H1 (cell line): ENCODE measurements around the gene COL9A2. TPM values are rescaled to one million over a fixed set of nuclear protein-coding genes. Genes with fewer than 3 reads are reported as not detected.

Experiments
- TAF7 ChIP-seq: optimal IDR thresholded peaks from 2 replicates; pipeline ENCODE3; 2011; ENCODE audit warnings: low read depth, mild to moderate bottlenecking, inconsistent platforms, low read length, moderate library complexity, borderline replicate concordance
- polyA plus RNA-seq, 7 experiments: library from polyadenylated mRNA; depleted of rRNA in 3 of 7; stranded (reverse) in 5 of 7; unstranded in 2 of 7; fragments of >200 nt in 5 of 7; fragments of 200-250 nt in 2 of 7; gene quantifications; 1 replicate in 5 of 7; 2 replicates in 1 of 7; 4 replicates in 1 of 7; pipeline versions ENCODE4 v1.2.1 to v1.2.3, GENCODE V29; 2011 to 2013; ENCODE audit warnings: missing spikeins in 2 of 7, mixed read lengths in 2 of 7
- total RNA-seq: library from RNA; stranded (reverse); fragmentation: NEBNext Ultra II Directional; extraction: Animal tissue kit (Norgen Biotek cat#: 25700); gene quantifications from 2 replicates; pipeline ENCODE4 v1.2.1, GENCODE V29; 2021
- TF ChIP-seq, protein P1 (sequence below): fragments of 300-600 bp; sonication (generic); IDR thresholded peaks from 2 replicates; pipeline ENCODE4 v1.7.1; 2012; ENCODE audit warnings: low read length, moderate library complexity, mild to moderate bottlenecking, inconsistent platforms; ENCODE audit not compliant: insufficient replicate concordance

Gene COL9A2
- total and polyA plus RNA-seq, 2 of the 8 experiments (the other 6 are each of a cell fraction or from before 2014, with no cell fraction given) = 3.2 to 3.3 TPM

DNA sequence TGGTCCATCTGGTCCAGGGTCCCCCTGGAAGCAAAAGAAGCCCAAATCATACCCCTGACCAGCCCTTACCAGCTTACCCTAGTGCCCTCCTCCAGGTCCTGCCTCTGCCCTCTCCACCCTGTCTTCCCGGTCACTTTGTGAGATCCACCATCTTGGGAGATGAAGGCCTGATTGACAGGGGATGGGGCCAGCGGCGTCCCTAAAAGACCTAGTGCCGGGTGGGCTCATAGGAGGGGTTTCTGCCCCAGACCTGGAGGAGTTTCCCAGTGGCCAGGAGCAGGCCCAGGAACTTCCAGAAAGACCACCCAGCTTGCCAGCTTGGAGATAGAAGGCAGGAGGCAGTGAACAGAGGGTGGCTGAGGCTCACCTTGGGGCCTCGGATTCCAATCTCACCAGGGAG, 5.4 kb downstream of the COL9A2 start (continued):
- no peak for TF ChIP-seq TAF7
- TF ChIP-seq, protein P1, sequence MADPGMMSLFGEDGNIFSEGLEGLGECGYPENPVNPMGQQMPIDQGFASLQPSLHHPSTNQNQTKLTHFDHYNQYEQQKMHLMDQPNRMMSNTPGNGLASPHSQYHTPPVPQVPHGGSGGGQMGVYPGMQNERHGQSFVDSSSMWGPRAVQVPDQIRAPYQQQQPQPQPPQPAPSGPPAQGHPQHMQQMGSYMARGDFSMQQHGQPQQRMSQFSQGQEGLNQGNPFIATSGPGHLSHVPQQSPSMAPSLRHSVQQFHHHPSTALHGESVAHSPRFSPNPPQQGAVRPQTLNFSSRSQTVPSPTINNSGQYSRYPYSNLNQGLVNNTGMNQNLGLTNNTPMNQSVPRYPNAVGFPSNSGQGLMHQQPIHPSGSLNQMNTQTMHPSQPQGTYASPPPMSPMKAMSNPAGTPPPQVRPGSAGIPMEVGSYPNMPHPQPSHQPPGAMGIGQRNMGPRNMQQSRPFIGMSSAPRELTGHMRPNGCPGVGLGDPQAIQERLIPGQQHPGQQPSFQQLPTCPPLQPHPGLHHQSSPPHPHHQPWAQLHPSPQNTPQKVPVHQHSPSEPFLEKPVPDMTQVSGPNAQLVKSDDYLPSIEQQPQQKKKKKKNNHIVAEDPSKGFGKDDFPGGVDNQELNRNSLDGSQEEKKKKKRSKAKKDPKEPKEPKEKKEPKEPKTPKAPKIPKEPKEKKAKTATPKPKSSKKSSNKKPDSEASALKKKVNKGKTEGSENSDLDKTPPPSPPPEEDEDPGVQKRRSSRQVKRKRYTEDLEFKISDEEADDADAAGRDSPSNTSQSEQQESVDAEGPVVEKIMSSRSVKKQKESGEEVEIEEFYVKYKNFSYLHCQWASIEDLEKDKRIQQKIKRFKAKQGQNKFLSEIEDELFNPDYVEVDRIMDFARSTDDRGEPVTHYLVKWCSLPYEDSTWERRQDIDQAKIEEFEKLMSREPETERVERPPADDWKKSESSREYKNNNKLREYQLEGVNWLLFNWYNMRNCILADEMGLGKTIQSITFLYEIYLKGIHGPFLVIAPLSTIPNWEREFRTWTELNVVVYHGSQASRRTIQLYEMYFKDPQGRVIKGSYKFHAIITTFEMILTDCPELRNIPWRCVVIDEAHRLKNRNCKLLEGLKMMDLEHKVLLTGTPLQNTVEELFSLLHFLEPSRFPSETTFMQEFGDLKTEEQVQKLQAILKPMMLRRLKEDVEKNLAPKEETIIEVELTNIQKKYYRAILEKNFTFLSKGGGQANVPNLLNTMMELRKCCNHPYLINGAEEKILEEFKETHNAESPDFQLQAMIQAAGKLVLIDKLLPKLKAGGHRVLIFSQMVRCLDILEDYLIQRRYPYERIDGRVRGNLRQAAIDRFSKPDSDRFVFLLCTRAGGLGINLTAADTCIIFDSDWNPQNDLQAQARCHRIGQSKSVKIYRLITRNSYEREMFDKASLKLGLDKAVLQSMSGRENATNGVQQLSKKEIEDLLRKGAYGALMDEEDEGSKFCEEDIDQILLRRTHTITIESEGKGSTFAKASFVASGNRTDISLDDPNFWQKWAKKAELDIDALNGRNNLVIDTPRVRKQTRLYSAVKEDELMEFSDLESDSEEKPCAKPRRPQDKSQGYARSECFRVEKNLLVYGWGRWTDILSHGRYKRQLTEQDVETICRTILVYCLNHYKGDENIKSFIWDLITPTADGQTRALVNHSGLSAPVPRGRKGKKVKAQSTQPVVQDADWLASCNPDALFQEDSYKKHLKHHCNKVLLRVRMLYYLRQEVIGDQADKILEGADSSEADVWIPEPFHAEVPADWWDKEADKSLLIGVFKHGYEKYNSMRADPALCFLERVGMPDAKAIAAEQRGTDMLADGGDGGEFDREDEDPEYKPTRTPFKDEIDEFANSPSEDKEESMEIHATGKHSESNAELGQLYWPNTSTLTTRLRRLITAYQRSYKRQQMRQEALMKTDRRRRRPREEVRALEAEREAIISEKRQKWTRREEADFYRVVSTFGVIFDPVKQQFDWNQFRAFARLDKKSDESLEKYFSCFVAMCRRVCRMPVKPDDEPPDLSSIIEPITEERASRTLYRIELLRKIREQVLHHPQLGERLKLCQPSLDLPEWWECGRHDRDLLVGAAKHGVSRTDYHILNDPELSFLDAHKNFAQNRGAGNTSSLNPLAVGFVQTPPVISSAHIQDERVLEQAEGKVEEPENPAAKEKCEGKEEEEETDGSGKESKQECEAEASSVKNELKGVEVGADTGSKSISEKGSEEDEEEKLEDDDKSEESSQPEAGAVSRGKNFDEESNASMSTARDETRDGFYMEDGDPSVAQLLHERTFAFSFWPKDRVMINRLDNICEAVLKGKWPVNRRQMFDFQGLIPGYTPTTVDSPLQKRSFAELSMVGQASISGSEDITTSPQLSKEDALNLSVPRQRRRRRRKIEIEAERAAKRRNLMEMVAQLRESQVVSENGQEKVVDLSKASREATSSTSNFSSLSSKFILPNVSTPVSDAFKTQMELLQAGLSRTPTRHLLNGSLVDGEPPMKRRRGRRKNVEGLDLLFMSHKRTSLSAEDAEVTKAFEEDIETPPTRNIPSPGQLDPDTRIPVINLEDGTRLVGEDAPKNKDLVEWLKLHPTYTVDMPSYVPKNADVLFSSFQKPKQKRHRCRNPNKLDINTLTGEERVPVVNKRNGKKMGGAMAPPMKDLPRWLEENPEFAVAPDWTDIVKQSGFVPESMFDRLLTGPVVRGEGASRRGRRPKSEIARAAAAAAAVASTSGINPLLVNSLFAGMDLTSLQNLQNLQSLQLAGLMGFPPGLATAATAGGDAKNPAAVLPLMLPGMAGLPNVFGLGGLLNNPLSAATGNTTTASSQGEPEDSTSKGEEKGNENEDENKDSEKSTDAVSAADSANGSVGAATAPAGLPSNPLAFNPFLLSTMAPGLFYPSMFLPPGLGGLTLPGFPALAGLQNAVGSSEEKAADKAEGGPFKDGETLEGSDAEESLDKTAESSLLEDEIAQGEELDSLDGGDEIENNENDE = no peak
